ENCODE measurements around the gene RAB5A.
"Not testable (repeated sequence)": the region's sequence is repeated elsewhere in the genome, so short reads cannot be mapped to it uniquely, and the experiment has no call there.

The RAB5A gene

GRCh38 chr3:19946832-19947548, at the start of gene RAB5A:
RAB5A (plus strand) TSS chr3:19947097; CDS start chr3:19950899, 3,802 bp downstream.
- peak; percentile 93 for DNase-seq (ENCODE audit: low read depth)
- H3K4me3 ChIP-seq (ENCODE audit: low read length) = peak within 1 kb of the TSS; percentile 94
- TF ChIP-seq CTCF (conservative IDR thresholded peaks at IDR 0.05; ENCODE audit: low read depth, low read length) = no peak

- TF ChIP-seq CTCF (conservative IDR thresholded peaks at IDR 0.05; ENCODE audit: low read depth, low read length) = no peak
- H3K4me3 ChIP-seq (ENCODE audit: low read length) = peak overlapping the region; percentile 5
- no peak for DNase-seq (ENCODE audit: low read depth)
These were observed 48.2 kb upstream of the RAB5A start for GRCh38 chr3:19898721-19899120.

GRCh38 chr3:19899264-19899663, 47.6 kb upstream of the RAB5A start:
- no peak for TF ChIP-seq CTCF (conservative IDR thresholded peaks at IDR 0.05; ENCODE audit: low read depth, low read length)
- DNase-seq (ENCODE audit: low read depth) = no peak

GRCh38 chr3:19899833-19900232, 47.1 kb upstream of the RAB5A start:
- not testable (repeated sequence) for DNase-seq (ENCODE audit: low read depth); H3K4me3 ChIP-seq (ENCODE audit: low read length)

More at GRCh38 chr3:19899264-19899663, 47.6 kb upstream of the RAB5A start:
- no peak overlapping the region for H3K4me3 ChIP-seq (ENCODE audit: low read length)

GRCh38 chr3:19901337-19901736, 45.6 kb upstream of the RAB5A start:
- DNase-seq (ENCODE audit: low read depth) = no peak
- H3K4me3 ChIP-seq (ENCODE audit: low read length) = no peak overlapping the region
- TF ChIP-seq CTCF (conservative IDR thresholded peaks at IDR 0.05; ENCODE audit: low read depth, low read length) = no peak

GRCh38 chr3:19901918-19902317, 45.0 kb upstream of the RAB5A start:
- H3K4me3 ChIP-seq (ENCODE audit: low read length) = no peak overlapping the region
- no peak for TF ChIP-seq CTCF (conservative IDR thresholded peaks at IDR 0.05; ENCODE audit: low read depth, low read length)
- DNase-seq (ENCODE audit: low read depth) = no peak

- DNase-seq (ENCODE audit: low read depth) = no peak
- TF ChIP-seq CTCF (conservative IDR thresholded peaks at IDR 0.05; ENCODE audit: low read depth, low read length) = no peak
- H3K4me3 ChIP-seq (ENCODE audit: low read length) = no peak overlapping the region
These were observed 43.2 kb upstream of the RAB5A start for GRCh38 chr3:19903649-19904048.
